Stimulated activated CD4-positive, alpha-beta T cell treated with anti-CD3 and anti-CD28 coated beads, Interleukin-15, amount 100 ng/mL, for 1 hour (primary cell): Measurements from ENCODE around the gene DDRGK1.
"Not testable (repeated sequence)": the region's sequence is repeated elsewhere in the genome, so short reads cannot be mapped to it uniquely, and the experiment has no call there.

ENCODE experiments used
- DNase-seq, 2 donors: peaks; one replicate each; pipeline ENCODE4 v3.0.0-alpha.2; 2020; ENCODE audit warnings: low read depth in 1 of 2, low spot score in 1 of 2

DDRGK1 gene

GRCh38 chr20:3188823-3189413 is 15.6 kb downstream of the DDRGK1 start:
- DNase-seq: no peak

- not testable (repeated sequence) for DNase-seq
Measured at GRCh38 chr20:3187861-3188260, 16.6 kb downstream of the DDRGK1 start.

- DNase-seq: no peak
Measured at GRCh38 chr20:3183896-3184612, 20.4 kb downstream of the DDRGK1 start.

GRCh38 chr20:3182429-3182828 is 22.1 kb downstream of the DDRGK1 start:
- not testable (repeated sequence) for DNase-seq

- no peak for DNase-seq
Measured at GRCh38 chr20:3181270-3181669, 23.2 kb downstream of the DDRGK1 start.

GRCh38 chr20:3180319-3180718 is 24.2 kb downstream of the DDRGK1 start:
- DNase-seq: no peak

GRCh38 chr20:3177746-3178485 is 26.6 kb downstream of the DDRGK1 start:
- no peak for DNase-seq

GRCh38 chr20:3175270-3175669 is 29.2 kb downstream of the DDRGK1 start:
- DNase-seq: no peak

GRCh38 chr20:3174442-3175261 is 29.8 kb downstream of the DDRGK1 start:
- no peak for DNase-seq

- peak; percentile 88 to 91 for DNase-seq
Measured at GRCh38 chr20:3173610-3174441, 30.7 kb downstream of the DDRGK1 start.

- peak; percentile 66 to 69 for DNase-seq
Measured at GRCh38 chr20:3172933-3173609, 31.4 kb downstream of the DDRGK1 start, which contains the start of gene LZTS3. TSS of gene LZTS3 (minus strand) at chr20:3173549. CDS start at chr20:3167163, 6,386 bp downstream.

- DNase-seq: no peak
Measured at GRCh38 chr20:3172126-3172932, 32.2 kb downstream of the DDRGK1 start.

- no peak for DNase-seq
Measured at GRCh38 chr20:3171391-3172125, 32.9 kb downstream of the DDRGK1 start.

- DNase-seq: no peak
Measured at GRCh38 chr20:3168829-3169590, 35.5 kb downstream of the DDRGK1 start.

GRCh38 chr20:3168079-3168828 is 36.2 kb downstream of the DDRGK1 start:
- no peak for DNase-seq

- no peak for DNase-seq
Measured at GRCh38 chr20:3167738-3168078, 36.8 kb downstream of the DDRGK1 start.

- DNase-seq: no peak
Measured at GRCh38 chr20:3166913-3167342, 37.6 kb downstream of the DDRGK1 start.
